Endothelial cell of umbilical vein (primary cell): ENCODE data around the gene RNF4.

Experiments used
- CTCF ChIP-seq, 2 donors: IDR thresholded peaks; 1 replicate in 1 of 2; 2 replicates in 1 of 2; pipeline ENCODE4 v1.5.1; 2011; ENCODE audit warnings: low read length in 2 of 2, mild to moderate bottlenecking in 2 of 2, moderate library complexity in 2 of 2, control low read depth in 1 of 2, inconsistent platforms in 1 of 2, low read depth in 1 of 2; ENCODE audit not compliant: insufficient read depth in 1 of 2; ENCODE audit errors: extremely low read depth in 1 of 2
- EZH2 ChIP-seq: IDR thresholded peaks from 2 replicates; pipeline ENCODE4 v1.6.1; 2012; ENCODE audit warnings: borderline replicate concordance, low read depth, mild to moderate bottlenecking, moderate library complexity, low read length, inconsistent platforms; ENCODE audit not compliant: severe bottlenecking
- POLR2A ChIP-seq: IDR thresholded peaks from 2 replicates; pipeline ENCODE4 v1.6.1; 2012; ENCODE audit warnings: low read depth, mild to moderate bottlenecking, control low read depth, low read length

GRCh38 chr4:2551118-2551517, 82.2 kb downstream of the RNF4 start:
- TF ChIP-seq CTCF (IDR thresholded peaks at IDR 0.05; ENCODE audit: extremely low read depth in 1 of 2, insufficient read depth in 1 of 2, low read depth in 1 of 2, low read length in 2 of 2) = no peak
- TF ChIP-seq EZH2 = no peak
- no peak for TF ChIP-seq POLR2A
